ENCODE results near the gene NRDC. TPM values are rescaled to one million over a fixed set of nuclear protein-coding genes. Genes with fewer than 3 reads are reported as not detected.

NRDC gene
- total and polyA plus RNA-seq, 9 of the 15 experiments (the other 6 are each of a cell fraction or from before 2014, with no cell fraction given): 102 to 371 (median 201) TPM

- TF ChIP-seq KDM1A (IDR thresholded peaks at IDR 0.05) (peak; percentile 12 to 20; a peak in 1 of 4 replicates), GABPB1 (CRISPR knock-in tag; IDR thresholded peaks at IDR 0.05) (0 out of 2 replicates have a peak, but pooled peaks have one; percentile 12), NCOR1 (IDR thresholded peaks at IDR 0.05) (0 out of 2 replicates have a peak, but pooled peaks have one; percentile 29), CSDE1 (IDR thresholded peaks at IDR 0.05) (0 out of 4 replicates have a peak, but pooled peaks of 1 of the 2 experiments have one; percentile 18), ZBTB33 (CRISPR knock-in tag; IDR thresholded peaks at IDR 0.05) (peak; percentile 37; the same call in 1 of the 2 replicates), NKRF (IDR thresholded peaks at IDR 0.05; ENCODE audit: borderline replicate concordance) (peak; percentile 55), RCOR1 (IDR thresholded peaks at IDR 0.05; ENCODE audit: borderline replicate concordance in 1 of 2, low read depth in 2 of 2, low read length in 2 of 2) (no peak), RFX5 (IDR thresholded peaks at IDR 0.05; ENCODE audit: low read depth, low read length) (no peak), EGR1 (conservative IDR thresholded peaks at IDR 0.05) (no peak), FOXM1 (IDR thresholded peaks at IDR 0.05; ENCODE audit: low read depth) (peak; percentile 30; the same call in 1 of the 2 replicates), FOXM1 (CRISPR knock-in tag; IDR thresholded peaks at IDR 0.05; ENCODE audit: low read depth) (no peak; the same call in 1 of the 2 replicates), PCBP1 (IDR thresholded peaks at IDR 0.05; ENCODE audit: low read depth, low read length, poor library complexity, severe bottlenecking) (no peak), MLLT1 (IDR thresholded peaks at IDR 0.05) (peak in 1 of 2 experiments; percentile 88; a peak in 3 of 4 replicates), ZNF124 (CRISPR knock-in tag; IDR thresholded peaks at IDR 0.05) (no peak), ZNF696 (CRISPR knock-in tag; conservative IDR thresholded peaks at IDR 0.05) (no peak), HDAC3 (IDR thresholded peaks at IDR 0.05; ENCODE audit: borderline replicate concordance, partially characterized antibody) (peak; percentile 62), FOXK1 (CRISPR knock-in tag; IDR thresholded peaks at IDR 0.05; ENCODE audit: borderline replicate concordance) (peak; percentile 95; the same call in 1 of the 2 replicates)
Observed at GRCh38 chr1:51877434-51878307, 856 bp downstream of the NRDC start (continued).
